Stimulated activated CD4-positive, alpha-beta T cell treated with anti-CD3 and anti-CD28 coated beads, Interleukin-2, amount 100 ng/mL, for 4 hours (primary cell): ENCODE data around the gene SUGCT.

Source experiments
- DNase-seq: peaks from one replicate; pipeline ENCODE4 v3.0.0-alpha.2; 2020; ENCODE audit warnings: low read depth

The SUGCT gene

DNA sequence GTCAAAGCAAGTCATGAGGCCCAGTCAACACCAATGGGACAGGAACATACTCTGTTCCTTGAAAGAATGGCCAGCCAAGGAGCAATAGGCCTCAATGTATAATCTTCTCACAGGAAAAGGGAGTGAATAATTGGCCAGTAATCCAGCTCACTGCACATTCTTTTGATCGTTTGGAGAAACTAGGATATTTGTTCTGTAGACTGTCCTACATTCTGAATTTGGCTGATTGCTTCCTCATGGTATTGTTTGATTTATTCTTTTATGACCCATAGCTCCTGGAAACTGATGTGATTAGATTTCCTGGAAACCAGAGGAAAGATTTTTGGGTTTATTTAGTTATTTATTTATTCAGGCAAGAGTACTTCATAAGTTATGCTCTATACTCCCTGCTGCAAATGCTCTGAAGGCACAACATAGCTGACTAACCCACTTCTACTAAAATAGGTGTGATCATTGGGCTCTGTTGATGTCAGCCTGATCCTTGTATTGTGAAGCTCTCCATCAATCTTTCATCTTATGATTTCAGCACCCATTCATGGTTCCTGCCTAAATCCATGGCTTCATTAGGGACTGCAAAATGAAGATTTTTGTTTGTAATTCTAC is 745.2 kb downstream of the SUGCT start:
- no peak for DNase-seq

GRCh38 chr7:40880581-40880980 is 745.8 kb downstream of the SUGCT start:
- DNase-seq = no peak

GRCh38 chr7:40881405-40881926 is 746.7 kb downstream of the SUGCT start:
- no peak for DNase-seq

DNA sequence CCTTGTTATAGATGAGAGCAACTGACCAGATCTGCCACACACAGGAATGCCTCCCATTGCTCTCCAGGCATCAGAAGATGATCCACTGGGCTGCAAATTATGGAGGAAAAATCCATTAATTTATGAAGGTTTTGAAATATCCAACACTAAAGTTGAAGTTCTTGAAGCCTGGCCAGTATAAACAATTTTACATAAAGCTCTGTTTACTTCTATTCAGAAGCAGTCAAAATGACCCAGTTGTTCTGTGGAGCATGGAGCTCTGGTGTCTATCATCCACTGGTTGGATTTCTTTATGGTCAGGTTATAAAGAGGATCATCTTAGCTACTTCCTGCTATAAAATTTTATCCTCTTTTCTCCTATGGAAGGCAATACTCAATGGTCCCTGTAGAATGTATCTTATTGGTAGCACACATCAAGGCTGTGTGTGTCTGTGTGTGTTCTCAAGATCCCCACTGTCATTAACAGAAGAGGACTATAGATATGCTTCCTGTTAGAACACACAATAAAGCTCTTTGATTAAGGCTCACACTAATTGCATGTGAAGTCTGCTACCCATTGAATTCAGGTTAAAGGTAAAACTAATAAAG is 747.4 kb downstream of the SUGCT start:
- DNase-seq = no peak

DNA sequence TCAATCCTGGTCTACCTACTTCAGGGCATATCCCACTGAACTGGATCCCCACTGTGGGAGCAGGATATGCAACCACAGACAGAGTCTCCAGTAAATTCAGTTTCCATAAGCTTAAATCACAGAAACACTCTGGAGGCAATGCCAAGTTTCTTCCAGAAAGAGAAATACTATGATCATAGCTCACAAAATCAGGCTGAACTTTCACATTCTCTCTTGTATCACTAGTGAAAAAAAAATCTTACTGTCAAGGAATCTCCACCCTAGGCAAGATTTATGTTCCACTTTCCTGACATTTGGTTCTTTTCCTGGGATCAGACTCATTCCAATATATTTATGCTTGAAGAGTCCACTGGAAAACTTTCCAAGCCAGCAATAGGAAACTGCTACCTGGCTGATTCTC is 749.0 kb downstream of the SUGCT start:
- no peak for DNase-seq

GRCh38 chr7:40884241-40884640 is 749.4 kb downstream of the SUGCT start:
- DNase-seq = no peak

DNA sequence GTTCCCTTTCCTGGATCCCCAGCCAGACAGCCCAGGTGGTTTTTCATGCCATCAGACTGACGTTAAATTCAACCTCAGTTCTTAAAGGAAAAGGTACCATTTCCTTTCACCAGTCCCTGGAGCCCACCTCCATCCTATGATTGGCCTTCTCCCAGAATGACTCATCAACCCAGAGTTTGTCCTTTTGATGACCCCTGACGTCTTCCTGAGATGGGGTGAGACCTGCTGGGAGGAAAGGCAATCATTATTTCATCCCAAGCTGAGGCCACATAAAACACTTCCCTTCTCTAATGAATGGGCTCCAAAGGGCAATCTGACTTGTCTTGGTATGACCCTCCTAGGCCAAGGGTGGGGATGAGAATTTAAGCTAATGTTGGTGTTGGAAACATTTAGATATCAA is 750.7 kb downstream of the SUGCT start:
- DNase-seq = no peak

DNA sequence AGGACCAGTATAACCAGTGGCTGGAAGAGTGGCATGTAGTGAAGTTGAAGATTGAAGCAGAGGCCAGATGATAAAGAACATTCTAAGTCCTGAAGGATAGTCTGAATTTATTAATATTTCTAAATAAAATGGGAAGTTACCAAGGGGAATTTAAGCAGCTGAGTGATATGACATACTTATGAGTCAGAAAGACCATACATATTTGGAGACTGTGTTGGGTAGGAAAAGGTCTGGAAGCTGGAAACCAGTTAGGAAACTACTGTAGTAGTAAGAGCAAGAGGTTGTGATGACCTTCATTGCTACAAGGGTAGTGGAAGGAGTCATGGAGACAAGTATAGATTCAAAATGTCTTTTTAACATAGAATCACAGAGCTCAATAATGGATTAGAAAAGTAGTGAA is 752.3 kb downstream of the SUGCT start:
- DNase-seq = no peak

GRCh38 chr7:40888499-40888898 is 753.7 kb downstream of the SUGCT start:
- no peak for DNase-seq

GRCh38 chr7:40889099-40889498 is 754.3 kb downstream of the SUGCT start:
- DNase-seq = no peak

GRCh38 chr7:40889539-40889938 is 754.7 kb downstream of the SUGCT start:
- DNase-seq = no peak

- no peak for DNase-seq
These were observed 755.4 kb downstream of the SUGCT start for GRCh38 chr7:40890088-40890692.

DNA sequence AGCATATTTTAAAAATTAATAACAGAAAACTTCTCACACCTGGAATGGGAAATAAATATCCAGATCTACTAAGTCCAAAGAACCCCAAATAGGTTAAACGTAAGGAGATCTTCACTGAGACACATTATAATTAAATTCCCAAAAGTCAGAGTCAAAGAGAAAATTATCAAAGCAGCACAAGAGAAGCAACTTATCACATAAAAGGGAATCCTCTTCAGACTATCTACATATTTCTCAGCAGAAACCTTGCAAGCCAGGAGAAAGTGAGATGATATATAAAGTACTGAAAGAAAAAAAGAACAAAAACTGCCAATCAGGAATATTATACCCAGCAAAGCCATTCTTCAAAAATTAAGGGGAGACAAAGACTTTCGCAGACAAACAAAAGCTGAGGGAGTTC is 756.4 kb downstream of the SUGCT start:
- DNase-seq = no peak

DNA sequence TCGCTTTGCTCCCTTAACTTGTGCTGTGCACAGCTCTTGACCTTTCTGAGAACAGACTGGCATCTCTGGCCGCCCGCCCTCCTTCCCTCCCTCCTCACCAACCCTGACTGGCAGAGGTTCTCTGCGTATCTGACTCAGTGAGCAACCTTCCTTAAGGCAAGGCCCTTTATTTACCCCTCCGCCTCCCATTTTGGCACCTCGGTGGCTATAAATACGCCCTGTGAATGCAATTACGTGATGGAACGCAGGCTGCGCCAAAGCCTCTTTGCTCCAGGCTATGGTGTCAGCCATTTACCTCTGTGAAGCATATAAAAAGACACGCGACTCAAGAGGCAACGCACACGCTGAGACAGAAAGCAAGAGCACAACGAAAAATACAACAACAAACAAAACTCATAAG is 764.3 kb downstream of the SUGCT start:
- no peak for DNase-seq

DNA sequence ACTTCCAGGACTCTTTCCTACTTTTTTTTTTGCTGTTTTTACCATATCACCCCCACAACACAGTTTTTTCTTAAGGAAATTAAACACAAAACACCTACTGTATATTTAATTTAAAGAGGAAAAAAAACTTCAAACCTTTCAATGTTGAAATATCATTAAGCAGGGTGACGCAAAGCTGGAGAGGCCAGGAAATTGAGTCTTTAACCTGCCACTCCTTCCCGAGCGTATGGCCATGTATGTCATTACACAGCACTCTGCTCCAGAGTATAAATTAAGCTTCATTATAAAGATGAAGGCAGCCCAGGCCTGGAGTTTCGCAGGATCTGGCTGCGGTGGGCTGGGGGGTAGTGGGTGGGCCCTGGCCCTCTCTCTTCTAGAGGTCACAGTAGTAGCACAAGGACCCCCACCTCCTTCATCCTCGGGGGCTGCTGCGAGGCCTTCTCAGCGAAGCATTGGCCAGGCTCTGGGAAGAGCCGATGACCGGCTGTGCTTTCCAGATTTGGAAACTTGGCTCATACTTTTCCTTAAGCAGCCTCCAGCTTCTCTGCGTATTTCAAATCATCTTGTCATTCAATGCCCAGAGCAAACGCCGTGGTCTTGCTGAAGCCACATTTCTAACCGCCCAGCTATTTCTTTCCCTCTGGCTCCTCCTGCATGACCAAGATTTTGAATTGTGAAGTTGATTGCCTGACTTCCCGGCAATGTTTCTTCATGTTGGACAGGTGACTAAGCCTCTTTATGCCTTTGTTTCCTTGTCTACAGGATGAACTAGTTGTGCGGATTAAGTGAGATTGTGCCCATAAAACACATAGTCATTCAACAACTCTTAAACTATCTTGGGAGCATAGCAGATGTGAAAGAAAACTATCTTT is 765.1 kb downstream of the SUGCT start:
- no peak for DNase-seq

DNA sequence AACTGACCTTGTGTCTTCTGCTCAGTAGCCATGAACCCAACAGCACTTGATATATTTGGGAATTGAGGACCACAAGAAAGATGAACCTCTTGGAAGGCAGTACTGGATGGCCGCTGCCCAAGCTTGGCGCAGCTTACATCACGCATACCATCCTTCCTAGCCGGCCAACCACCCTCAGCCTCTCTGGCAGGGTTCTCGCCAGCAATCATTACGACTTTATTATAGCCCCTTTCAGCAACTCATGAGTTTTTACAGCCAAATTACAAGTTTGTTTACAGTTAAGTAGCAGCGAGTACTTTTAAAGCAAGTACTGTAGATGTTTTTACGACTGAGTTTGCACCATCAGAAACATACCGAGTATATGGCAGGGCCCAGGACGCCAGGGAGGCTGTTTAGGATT is 769.1 kb downstream of the SUGCT start:
- no peak for DNase-seq

GRCh38 chr7:40907286-40907685 is 772.5 kb downstream of the SUGCT start:
- no peak for DNase-seq

GRCh38 chr7:40909346-40909980 is 774.7 kb downstream of the SUGCT start:
- DNase-seq = no peak
